H1 (cell line): ENCODE data around the gene CHST2. TPM values are rescaled to one million over a fixed set of nuclear protein-coding genes. Genes with fewer than 3 reads are reported as not detected.
A peak's percentile ranks its signal among the peaks of the same experiment; 100 is the strongest.

Experiments
- CTCF ChIA-PET: fragments of 300-600 bp; sonication (Branson Sonifier 250); formaldehyde crosslinking; loops from one replicate; lab custom pipeline; 2021; ENCODE audit not compliant: partially characterized antibody; lab: Charles Lee
- POLR2A ChIA-PET: fragments of 300-600 bp; sonication (Branson Sonifier 250); formaldehyde crosslinking; loops from one replicate; lab custom pipeline; 2021; ENCODE audit warnings: inconsistent platforms; ENCODE audit not compliant: partially characterized antibody; lab: Charles Lee
- DNase-seq, 2 experiments: peaks; one replicate each; pipeline versions ENCODE4 v3.0.0 to v3.0.0-alpha.2; 2010 to 2022; ENCODE audit warnings: low spot score in 2 of 2, low read depth in 1 of 2, mixed read lengths in 1 of 2
- FAIRE-seq: peaks from 2 replicates; lab custom pipeline; 2011; peaks lifted over from hg19 to GRCh38; lab: Jason Lieb, UNC
- H2AFZ ChIP-seq: 2 replicates; pipeline ENCODE4 v1.8.1; 2012; ENCODE audit warnings: low read length, inconsistent platforms
- H2AK5ac ChIP-seq: 2 replicates; pipeline ENCODE4 v1.6.1; 2013; ENCODE audit warnings: low read depth, low read length
- H2BK120ac ChIP-seq: replicated peaks from 2 replicates; pipeline ENCODE3; 2013; ENCODE audit warnings: low read depth, low read length, inconsistent platforms
- H2BK12ac ChIP-seq: 2 replicates; pipeline ENCODE4 v1.6.1; 2013; ENCODE audit warnings: low read depth, low read length
- H2BK15ac ChIP-seq: 2 replicates; pipeline ENCODE4 v1.6.1; 2013; ENCODE audit warnings: low read length
- H2BK20ac ChIP-seq: 2 replicates; pipeline ENCODE4 v1.6.1; 2013; ENCODE audit warnings: low read length
- H2BK5ac ChIP-seq: 2 replicates; pipeline ENCODE4 v1.6.1; 2013; ENCODE audit warnings: low read depth, low read length
- H3K14ac ChIP-seq: 2 replicates; pipeline ENCODE4 v1.6.1; 2013; ENCODE audit warnings: inconsistent platforms; ENCODE audit not compliant: insufficient read length
- H3K18ac ChIP-seq: 2 replicates; pipeline ENCODE4 v1.6.1; 2013; ENCODE audit warnings: low read length; ENCODE audit errors: extremely low read depth
- H3K23ac ChIP-seq: 2 replicates; pipeline ENCODE4 v1.6.1; 2013; ENCODE audit warnings: inconsistent platforms; ENCODE audit not compliant: insufficient read length
- H3K23me2 ChIP-seq: 2 replicates; pipeline ENCODE4 v1.6.1; 2013; ENCODE audit warnings: low read depth, low read length
- H3K27ac ChIP-seq: 2 replicates; pipeline ENCODE4 v1.6.1; 2011; ENCODE audit warnings: low read depth, low read length, inconsistent platforms
- H3K27me3 ChIP-seq, 4 experiments: replicated peaks in 1 of 4; 1 replicate in 1 of 4; 2 replicates in 3 of 4; pipeline versions ENCODE4 v1.6.1 to v1.8.1; 2011 to 2013; ENCODE audit warnings: low read length in 3 of 4, mild to moderate bottlenecking in 3 of 4, inconsistent platforms in 2 of 4, mixed read lengths in 2 of 4, moderate library complexity in 1 of 4; ENCODE audit not compliant: control insufficient read depth in 3 of 4, insufficient read depth in 3 of 4; ENCODE audit errors: extremely low read depth in 1 of 4
- H3K36me3 ChIP-seq, 4 experiments: 2 replicates each; pipeline versions ENCODE4 v1.6.1 to v1.8.1; 2011 to 2013; ENCODE audit warnings: mild to moderate bottlenecking in 4 of 4, low read length in 3 of 4, moderate library complexity in 2 of 4, control low read depth in 1 of 4, inconsistent platforms in 1 of 4; ENCODE audit not compliant: insufficient read depth in 4 of 4, control insufficient read depth in 2 of 4
- H3K4ac ChIP-seq: replicated peaks from 2 replicates; pipeline ENCODE3; 2013; ENCODE audit warnings: low read length, low read depth, mixed read lengths, inconsistent platforms; ENCODE audit not compliant: insufficient read length
- H3K4me1 ChIP-seq, 4 experiments: replicated peaks in 1 of 4; 1 replicate in 1 of 4; 2 replicates in 3 of 4; pipeline versions ENCODE4 v1.6.1 to v1.8.1; 2011 to 2013; ENCODE audit warnings: low read length in 3 of 4, inconsistent platforms in 2 of 4, mixed read lengths in 1 of 4; ENCODE audit not compliant: insufficient read depth in 4 of 4, control insufficient read depth in 3 of 4
- H3K4me2 ChIP-seq, 2 experiments: 2 replicates each; pipeline versions ENCODE4 v1.6.1 to v1.8.1; 2011 to 2013; ENCODE audit warnings: low read depth in 2 of 2, low read length in 2 of 2, control low read depth in 1 of 2, inconsistent platforms in 1 of 2, mild to moderate bottlenecking in 1 of 2; ENCODE audit not compliant: insufficient read depth in 1 of 2
- H3K4me3 ChIP-seq, 4 experiments: fragments of 200-600, 300-600 bp in 1 of 4; sonication (generic), shearing (Covaris generic), sonication (Bioruptor Twin) in 1 of 4; 2 replicates each; pipeline versions ENCODE4 v1.5.1 to v1.8.1; 2011 to 2016; ENCODE audit warnings: low read length in 4 of 4, low read depth in 3 of 4, control low read depth in 2 of 4, inconsistent platforms in 2 of 4, mild to moderate bottlenecking in 2 of 4, mixed read lengths in 1 of 4, moderate library complexity in 1 of 4; ENCODE audit not compliant: insufficient read depth in 2 of 4; ENCODE audit errors: extremely low read depth in 1 of 4
- H3K56ac ChIP-seq: replicated peaks from 2 replicates; pipeline ENCODE3; 2013; ENCODE audit warnings: low read depth, mild to moderate bottlenecking, mixed read lengths, low read length, inconsistent platforms; ENCODE audit not compliant: insufficient read length
- H3K79me1 ChIP-seq: 2 replicates; pipeline ENCODE4 v1.6.1; 2013; ENCODE audit warnings: low read depth, low read length, control low read depth
- H3K79me2 ChIP-seq, 2 experiments: 2 replicates each; pipeline versions ENCODE4 v1.6.1 to v1.8.1; 2012 to 2013; ENCODE audit warnings: low read length in 2 of 2, mild to moderate bottlenecking in 2 of 2, inconsistent platforms in 1 of 2; ENCODE audit not compliant: insufficient read depth in 2 of 2, control insufficient read depth in 1 of 2
- H3K9ac ChIP-seq, 4 experiments: replicated peaks in 1 of 4; 1 replicate in 1 of 4; 2 replicates in 3 of 4; pipeline versions ENCODE4 v1.6.1 to v1.8.1; 2011 to 2013; ENCODE audit warnings: low read depth in 3 of 4, low read length in 3 of 4, control low read depth in 2 of 4, mild to moderate bottlenecking in 2 of 4, moderate library complexity in 2 of 4, inconsistent platforms in 1 of 4; ENCODE audit errors: extremely low read depth in 1 of 4
- H3K9me3 ChIP-seq, 2 experiments: 2 replicates each; pipeline versions ENCODE4 v1.6.1 to v1.8.1; 2012 to 2013; ENCODE audit warnings: mild to moderate bottlenecking in 2 of 2, moderate library complexity in 2 of 2, control low read depth in 1 of 2, inconsistent platforms in 1 of 2, low read depth in 1 of 2, low read length in 1 of 2, mixed read lengths in 1 of 2; ENCODE audit not compliant: insufficient read depth in 2 of 2
- H4K20me1 ChIP-seq, 2 experiments: replicated peaks in 1 of 2; 2 replicates each; pipeline versions ENCODE3 to v1.8.1; 2011 to 2013; ENCODE audit warnings: inconsistent platforms in 2 of 2, low read length in 2 of 2, mild to moderate bottlenecking in 1 of 2; ENCODE audit not compliant: insufficient read depth in 2 of 2, control insufficient read depth in 1 of 2
- H4K5ac ChIP-seq: 2 replicates; pipeline ENCODE4 v1.6.1; 2013; ENCODE audit warnings: low read length, low read depth, mixed read lengths, inconsistent platforms; ENCODE audit not compliant: insufficient read length
- H4K8ac ChIP-seq: 2 replicates; pipeline ENCODE4 v1.8.0; 2013; ENCODE audit warnings: mild to moderate bottlenecking, moderate library complexity, low read length, inconsistent platforms; ENCODE audit not compliant: insufficient read depth; ENCODE audit errors: extremely low read depth
- H4K91ac ChIP-seq: replicated peaks from 2 replicates; pipeline ENCODE3; 2013; ENCODE audit warnings: low read length, mixed read lengths, inconsistent platforms; ENCODE audit not compliant: insufficient read length
- BRCA1 ChIP-seq: IDR thresholded peaks from 2 replicates; pipeline ENCODE4 v1.6.1; 2012; ENCODE audit warnings: low read depth, low read length, improper control_type of control experiment
- EZH2 ChIP-seq: fragments of 200-600 bp; sonication (generic); IDR thresholded peaks from 2 replicates; pipeline ENCODE4 v1.7.1; 2012; ENCODE audit warnings: low read depth, mild to moderate bottlenecking, moderate library complexity, low read length, inconsistent platforms; ENCODE audit not compliant: severe bottlenecking
- GABPA ChIP-seq: IDR thresholded peaks from 2 replicates; pipeline ENCODE4 v1.6.1; 2011; ENCODE audit warnings: mild to moderate bottlenecking, low read length, moderate library complexity, borderline replicate concordance; ENCODE audit not compliant: insufficient read depth
- HDAC6 ChIP-seq: IDR thresholded peaks from one replicate; pipeline ENCODE4 v1.7.1; 2012; ENCODE audit warnings: low read depth, mild to moderate bottlenecking, inconsistent platforms, low read length, moderate library complexity
- KDM4A ChIP-seq: IDR thresholded peaks from one replicate; pipeline ENCODE4 v1.7.1; 2012; ENCODE audit warnings: low read depth, mild to moderate bottlenecking, moderate library complexity, low read length, inconsistent platforms; ENCODE audit not compliant: severe bottlenecking
- RAD21 ChIP-seq, 2 experiments: IDR thresholded peaks in 1 of 2; conservative IDR thresholded peaks in 1 of 2; 2 replicates each; pipeline ENCODE4 v1.6.1; 2011; ENCODE audit warnings: low read depth in 2 of 2, low read length in 2 of 2, improper control_type of control experiment in 1 of 2, inconsistent platforms in 1 of 2, mild to moderate bottlenecking in 1 of 2, moderate library complexity in 1 of 2
- RNF2 ChIP-seq: fragments of 200-900, 300-1000 bp; sonication (generic); IDR thresholded peaks from 2 replicates; pipeline ENCODE4 v1.7.1; 2016; ENCODE audit warnings: borderline replicate concordance, low read depth, mild to moderate bottlenecking, antibody characterized with exemption, low read length; ENCODE audit not compliant: poor library complexity, severe bottlenecking; ENCODE audit errors: missing control alignments
- SP4 ChIP-seq: IDR thresholded peaks from 2 replicates; pipeline ENCODE4 v1.6.1; 2012; ENCODE audit warnings: low read length, inconsistent platforms
- YY1 ChIP-seq: IDR thresholded peaks from 2 replicates; pipeline ENCODE4 v1.6.1; 2011; ENCODE audit warnings: low read depth, mild to moderate bottlenecking, low read length
- WGBS, 2 experiments: shearing (Covaris generic) in 1 of 2; methylation state at CpG; one replicate each; pipeline versions ENCODE4 v1.1.6 to v1.1.7; 2013 to 2015; ENCODE audit warnings: low lambda C conversion rate in 2 of 2, mixed read lengths in 2 of 2, inconsistent platforms in 1 of 2, low coverage in 1 of 2, missing lambda C conversion rate in 1 of 2; ENCODE audit not compliant: insufficient replicate concordance in 2 of 2, insufficient coverage in 1 of 2, insufficient read length in 1 of 2; ENCODE audit errors: extremely low coverage in 1 of 2, missing lambda C conversion rate in 1 of 2; 5-methylcytosine and 5-hydroxymethylcytosine counted together
- polyA plus RNA-seq, 7 experiments: library from polyadenylated mRNA; depleted of rRNA in 3 of 7; stranded (reverse) in 5 of 7; unstranded in 2 of 7; fragments of >200 nt in 5 of 7; fragments of 200-250 nt in 2 of 7; gene quantifications; 1 replicate in 5 of 7; 2 replicates in 1 of 7; 4 replicates in 1 of 7; pipeline versions ENCODE4 v1.2.1 to v1.2.3, GENCODE V29; 2011 to 2013; ENCODE audit warnings: missing spikeins in 2 of 7, mixed read lengths in 2 of 7
- total RNA-seq: library from RNA; stranded (reverse); fragmentation: NEBNext Ultra II Directional; extraction: Animal tissue kit (Norgen Biotek cat#: 25700); gene quantifications from 2 replicates; pipeline ENCODE4 v1.2.1, GENCODE V29; 2021
- TF ChIP-seq, protein P1 (sequence below): IDR thresholded peaks from 2 replicates; pipeline ENCODE4 v1.6.1; 2011; ENCODE audit warnings: low read depth, mild to moderate bottlenecking, low read length; ENCODE audit not compliant: insufficient read depth

CHST2 gene
- total and polyA plus RNA-seq, 2 of the 8 experiments (the other 6 are each of a cell fraction or from before 2014, with no cell fraction given), result 3.2 to 15.1 TPM

DNA sequence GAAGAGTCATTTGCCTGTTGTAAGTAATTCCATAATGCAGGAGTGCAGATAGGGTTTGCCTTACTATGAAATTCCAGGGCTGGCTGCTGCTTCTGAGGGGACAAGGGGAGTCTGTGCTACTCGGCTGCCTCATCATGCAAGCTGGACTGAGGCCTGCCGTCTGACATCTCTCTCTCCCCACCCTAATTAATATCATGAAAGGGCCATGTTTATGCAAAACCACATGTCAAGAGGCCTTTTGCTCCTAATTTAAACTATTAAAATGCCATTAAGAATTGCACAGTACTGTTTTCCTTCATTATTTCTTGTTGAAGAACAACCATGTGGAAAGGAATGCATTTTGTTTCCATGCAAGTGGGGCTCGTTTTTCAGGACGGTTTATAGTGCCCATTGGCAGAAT, 26.3 kb downstream of the CHST2 start:
- TF ChIP-seq YY1 (no peak), RNF2 (no peak), EZH2 (no peak), HDAC6 (no peak), KDM4A (no peak), GABPA (no peak), RAD21 (IDR thresholded peaks at IDR 0.05 in 1 of 2, conservative IDR thresholded peaks at IDR 0.05 in 1 of 2; ENCODE audit: low read depth in 2 of 2, low read length in 2 of 2) (no peak), SP4 (no peak), BRCA1 (no peak)
- TF ChIP-seq, protein P1, sequence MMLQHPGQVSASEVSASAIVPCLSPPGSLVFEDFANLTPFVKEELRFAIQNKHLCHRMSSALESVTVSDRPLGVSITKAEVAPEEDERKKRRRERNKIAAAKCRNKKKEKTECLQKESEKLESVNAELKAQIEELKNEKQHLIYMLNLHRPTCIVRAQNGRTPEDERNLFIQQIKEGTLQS, result no peak
- POLR2A ChIA-PET, result no interaction called here
- CTCF ChIA-PET, result interaction anchor here (1.0 to 1.1 kb wide), 2 partner anchors 10 to 11 kb away, joined by 3 read pairs; no protein-coding TSS in a partner anchor

More for the DNA sequence above, 26.3 kb downstream of the CHST2 start:
- Histone ChIP-seq H3K14ac (no peak overlapping the region), H2BK5ac (no peak overlapping the region), H4K91ac (no peak overlapping the region), H3K79me2 (no peaks in the 10 kb centered on the region), H3K27ac (no peak overlapping the region), H3K56ac (no peak overlapping the region), H3K4me1 (no peaks in the 10 kb centered on the region), H2BK12ac (no peak overlapping the region), H3K27me3 (no peaks in the 10 kb centered on the region), H2BK20ac (no peak overlapping the region), H3K9ac (no peak overlapping the region), H2AFZ (0 out of 2 replicates have a peak overlapping the region, but pooled peaks have one; percentile 21), H3K23me2 (no peaks in the 10 kb centered on the region), H3K4me3 (no peak overlapping the region), H4K5ac (no peak overlapping the region), H2BK15ac (no peak overlapping the region), H4K20me1 (no peaks in the 10 kb centered on the region), H2BK120ac (no peak overlapping the region), H3K36me3 (no peaks in the 10 kb centered on the region), H3K79me1 (no peaks in the 10 kb centered on the region), H3K4me2 (no peak overlapping the region), H3K9me3 (no peaks in the 10 kb centered on the region), H3K23ac (no peak overlapping the region), H3K18ac (no peak overlapping the region), H4K8ac (no peak overlapping the region), H3K4ac (no peak overlapping the region), H2AK5ac (no peak overlapping the region)
- FAIRE-seq (no peak), DNase-seq (no peak)
- WGBS, 2 experiments, result 86% methylated on average over 4 of the region's 4 CpGs; no CpG with 5 or more reads in 1 of the 2 experiments
